ENCODE measurements around the gene MAPK7.

Gene MAPK7

GRCh38 chr17:19408346-19408710 is 30.0 kb downstream of the MAPK7 start:
- CTCF ChIA-PET, result interaction anchor here (0.6 to 0.7 kb wide), 2 partner anchors 43 to 45 kb away, joined by 3 read pairs; no protein-coding TSS in a partner anchor
- H3K27ac ChIP-seq, result no peak overlapping the region
- TF ChIP-seq, protein P1, sequence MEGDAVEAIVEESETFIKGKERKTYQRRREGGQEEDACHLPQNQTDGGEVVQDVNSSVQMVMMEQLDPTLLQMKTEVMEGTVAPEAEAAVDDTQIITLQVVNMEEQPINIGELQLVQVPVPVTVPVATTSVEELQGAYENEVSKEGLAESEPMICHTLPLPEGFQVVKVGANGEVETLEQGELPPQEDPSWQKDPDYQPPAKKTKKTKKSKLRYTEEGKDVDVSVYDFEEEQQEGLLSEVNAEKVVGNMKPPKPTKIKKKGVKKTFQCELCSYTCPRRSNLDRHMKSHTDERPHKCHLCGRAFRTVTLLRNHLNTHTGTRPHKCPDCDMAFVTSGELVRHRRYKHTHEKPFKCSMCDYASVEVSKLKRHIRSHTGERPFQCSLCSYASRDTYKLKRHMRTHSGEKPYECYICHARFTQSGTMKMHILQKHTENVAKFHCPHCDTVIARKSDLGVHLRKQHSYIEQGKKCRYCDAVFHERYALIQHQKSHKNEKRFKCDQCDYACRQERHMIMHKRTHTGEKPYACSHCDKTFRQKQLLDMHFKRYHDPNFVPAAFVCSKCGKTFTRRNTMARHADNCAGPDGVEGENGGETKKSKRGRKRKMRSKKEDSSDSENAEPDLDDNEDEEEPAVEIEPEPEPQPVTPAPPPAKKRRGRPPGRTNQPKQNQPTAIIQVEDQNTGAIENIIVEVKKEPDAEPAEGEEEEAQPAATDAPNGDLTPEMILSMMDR (conservative IDR thresholded peaks at IDR 0.05; ENCODE audit: low read depth), result no peak
- POLR2A ChIA-PET (ENCODE audit: low non-redundant PET), result no interaction called here
- no peak for DNase-seq (ENCODE audit: low spot score)

DNA sequence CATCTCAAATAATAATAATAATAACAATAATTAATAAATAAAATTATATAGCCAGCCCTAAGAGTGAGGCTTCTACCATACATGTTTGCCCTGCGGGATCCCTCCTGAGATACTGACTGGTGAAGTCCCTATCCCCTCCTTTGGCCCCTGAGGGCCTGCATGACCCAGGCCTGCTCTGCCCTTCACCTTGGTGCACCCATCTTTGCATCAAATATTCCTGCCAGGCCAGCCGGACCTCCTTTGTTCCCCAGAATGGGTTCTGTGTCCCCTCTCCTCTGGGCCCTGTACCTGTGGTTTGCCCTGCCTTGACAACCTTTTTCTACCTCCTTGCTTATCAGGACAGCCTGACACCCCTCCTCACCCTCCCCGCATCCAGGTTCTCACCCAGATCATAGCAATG is 30.8 kb downstream of the MAPK7 start:
- ChIA-PET POLR2A (ENCODE audit: low non-redundant PET) (no interaction called here), CTCF (interaction anchor here (1.0 kb wide), 1 partner anchor 39 kb away, joined by 3 read pairs; no protein-coding TSS in a partner anchor)
- peak overlapping the region; percentile 47; the same call in 1 of the 2 replicates for H3K27ac ChIP-seq
- TF ChIP-seq, protein P1 (conservative IDR thresholded peaks at IDR 0.05; ENCODE audit: low read depth), result no peak
- no peak for DNase-seq (ENCODE audit: low spot score)

- ChIA-PET CTCF (interaction anchor here (1.0 kb wide), 1 partner anchor 38 kb away, joined by 3 read pairs; no protein-coding TSS in a partner anchor), POLR2A (ENCODE audit: low non-redundant PET) (interaction anchor here (0.6 kb wide), 1 partner anchor 32 kb away, joined by 3 read pairs; no protein-coding TSS in a partner anchor)
- H3K27ac ChIP-seq, result peak overlapping the region; percentile 47
- TF ChIP-seq, protein P1 (conservative IDR thresholded peaks at IDR 0.05; ENCODE audit: low read depth), result no peak
- DNase-seq (ENCODE audit: low spot score), result peak; percentile 69
Measured at GRCh38 chr17:19409509-19409908, 31.2 kb downstream of the MAPK7 start.

DNA sequence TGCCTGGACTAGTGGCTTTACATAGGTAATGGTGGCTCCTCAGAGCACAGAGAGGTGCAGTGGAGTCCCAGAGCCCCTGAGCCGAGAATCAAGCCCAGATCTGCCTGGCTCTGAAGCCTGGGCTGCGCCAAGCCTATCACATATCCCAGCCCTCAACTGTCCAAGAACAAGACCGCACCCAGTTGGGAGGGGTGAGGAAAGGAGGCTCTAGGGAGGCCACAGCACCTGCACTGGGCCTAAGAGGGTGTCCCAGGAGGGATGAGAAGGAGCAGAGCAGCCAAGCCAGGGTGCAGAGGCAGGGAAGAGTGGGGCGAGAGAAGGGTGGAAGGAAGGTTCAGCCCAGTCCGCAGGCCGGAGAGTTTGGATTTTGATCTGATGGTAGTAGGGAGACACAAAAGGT is 31.8 kb downstream of the MAPK7 start:
- CTCF ChIA-PET, result interaction anchor here (1.0 kb wide), 1 partner anchor 38 kb away, joined by 3 read pairs; no protein-coding TSS in a partner anchor

DNA sequence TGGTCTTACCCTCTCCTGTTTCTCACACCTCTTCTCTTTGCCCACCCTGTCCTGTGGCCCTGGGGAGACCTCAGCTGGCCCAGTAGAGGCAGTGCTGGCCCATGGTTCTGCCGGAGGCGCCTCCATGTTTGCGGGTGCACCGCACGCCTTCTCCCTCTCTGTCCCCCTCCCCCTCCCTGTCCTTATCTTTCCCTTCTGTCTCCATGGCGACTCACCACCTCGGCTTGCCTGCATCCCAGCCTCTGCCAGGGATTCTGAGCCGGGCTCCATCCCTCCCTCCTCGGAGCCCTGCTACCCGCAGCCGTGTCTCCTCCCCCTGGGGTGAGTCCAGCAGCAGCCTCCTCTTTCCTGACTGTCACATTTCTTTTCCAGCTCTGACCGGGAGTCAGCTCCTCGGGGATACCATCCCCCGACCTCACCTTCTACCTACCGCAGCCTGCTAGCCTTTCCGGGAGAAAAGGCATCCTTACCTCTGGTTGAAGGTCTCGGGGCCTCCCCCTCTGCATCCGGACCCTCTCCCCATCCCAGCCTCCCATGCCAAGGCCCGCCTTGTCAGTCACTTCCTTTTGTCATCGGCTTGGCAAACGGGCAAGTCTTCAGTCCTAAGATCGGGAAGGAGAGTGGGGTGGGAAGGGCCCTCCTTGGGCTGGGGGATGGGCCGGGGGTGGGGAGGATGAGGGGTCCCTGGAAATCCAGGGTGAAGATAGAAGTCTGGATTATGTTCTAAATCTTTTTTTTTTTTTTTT is 32.8 kb downstream of the MAPK7 start, which contains the start of gene RNF112:
RNF112 (plus strand) TSS at position 358 of the 746 bp plus-strand sequence; CDS start at position 535, 177 bp downstream.
- ChIA-PET POLR2A (ENCODE audit: low non-redundant PET) (no interaction called here), CTCF (interaction anchor here (1.7 kb wide), 1 partner anchor 48 kb away, joined by 4 read pairs; the partner anchor contains the start of gene B9D1)
- H3K27ac ChIP-seq, result peak within 1 kb of the TSS; percentile 47
- DNase-seq (ENCODE audit: low spot score), result no peak
- TF ChIP-seq, protein P1 (conservative IDR thresholded peaks at IDR 0.05; ENCODE audit: low read depth), result no peak

More for the DNA sequence above, 31.8 kb downstream of the MAPK7 start:
- POLR2A ChIA-PET (ENCODE audit: low non-redundant PET), result interaction anchor here (0.6 kb wide), 1 partner anchor 33 kb away, joined by 3 read pairs; no protein-coding TSS in a partner anchor
- TF ChIP-seq, protein P1 (conservative IDR thresholded peaks at IDR 0.05; ENCODE audit: low read depth), result no peak
- DNase-seq (ENCODE audit: low spot score), result no peak
- peak overlapping the region; percentile 47 for H3K27ac ChIP-seq

GRCh38 chr17:19411631-19412030 is 33.3 kb downstream of the MAPK7 start:
- CTCF ChIA-PET, result interaction anchor here (1.7 kb wide), 1 partner anchor 49 kb away, joined by 4 read pairs; the partner anchor contains the start of gene B9D1
- POLR2A ChIA-PET (ENCODE audit: low non-redundant PET), result no interaction called here
- DNase-seq (ENCODE audit: low spot score), result no peak
- TF ChIP-seq, protein P1 (conservative IDR thresholded peaks at IDR 0.05; ENCODE audit: low read depth), result no peak
- no peak overlapping the region for H3K27ac ChIP-seq
